ENCODE data around the gene KDM5C. TPM values are rescaled to one million over a fixed set of nuclear protein-coding genes. Genes with fewer than 3 reads are reported as not detected.

KDM5C gene
- total RNA-seq, 2 donors from 2014 or later, result 95.9 to 101 TPM

DNA sequence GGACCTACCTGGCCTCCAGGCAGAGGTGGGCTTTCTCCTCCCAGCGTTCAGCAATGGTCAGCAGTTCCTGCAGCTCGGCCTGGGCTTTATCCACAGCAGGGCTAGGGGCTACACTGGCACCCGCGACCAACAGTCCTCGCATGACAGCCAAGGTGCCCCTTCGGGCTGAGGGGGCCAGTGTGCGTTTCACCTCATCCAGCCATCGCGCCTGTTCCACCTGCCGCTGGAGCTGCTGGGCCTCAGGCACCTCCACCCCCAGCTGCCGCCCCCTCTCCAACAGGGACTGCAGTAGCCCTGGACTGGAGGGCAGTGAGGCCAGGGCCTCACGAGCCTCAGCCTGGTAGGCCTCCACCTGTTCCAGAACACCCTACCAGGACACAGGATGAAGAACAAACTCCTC, 28.3 kb downstream of the KDM5C start:
- peaks cover 46% of the 10 kb centered on the region for H3K9me3 Mint-ChIP-seq
- no peak overlapping the region for H3K4me3 ChIP-seq (ENCODE audit: low read length)

DNA sequence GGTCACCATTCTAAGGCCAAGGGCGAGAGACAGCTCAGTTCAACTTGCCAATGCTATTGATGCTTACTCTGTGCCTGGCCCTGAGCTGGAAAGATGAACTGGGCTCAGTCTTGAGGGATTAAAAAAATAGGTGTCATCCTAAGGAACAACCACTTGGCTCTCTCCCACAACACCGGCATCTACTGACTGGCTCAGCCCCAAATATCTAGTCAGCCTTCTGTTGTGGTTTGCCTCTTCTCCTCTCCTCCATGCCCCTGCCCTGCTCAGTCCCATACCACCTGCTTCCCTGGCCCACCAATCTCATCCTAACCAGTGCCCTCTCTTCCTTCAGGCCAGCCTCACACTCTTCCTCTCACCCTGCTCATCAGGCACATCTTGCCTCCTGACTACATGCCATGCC, 29.6 kb downstream of the KDM5C start:
- H3K36me3 Mint-ChIP-seq (ENCODE audit: low read depth), result peaks cover 40% of the 10 kb centered on the region
- H3K9me3 Mint-ChIP-seq, result peaks cover 54% of the 10 kb centered on the region
- H3K4me3 Mint-ChIP-seq, result no peak overlapping the region

More for the DNA sequence above, 28.3 kb downstream of the KDM5C start:
- TF ChIP-seq, protein P1, sequence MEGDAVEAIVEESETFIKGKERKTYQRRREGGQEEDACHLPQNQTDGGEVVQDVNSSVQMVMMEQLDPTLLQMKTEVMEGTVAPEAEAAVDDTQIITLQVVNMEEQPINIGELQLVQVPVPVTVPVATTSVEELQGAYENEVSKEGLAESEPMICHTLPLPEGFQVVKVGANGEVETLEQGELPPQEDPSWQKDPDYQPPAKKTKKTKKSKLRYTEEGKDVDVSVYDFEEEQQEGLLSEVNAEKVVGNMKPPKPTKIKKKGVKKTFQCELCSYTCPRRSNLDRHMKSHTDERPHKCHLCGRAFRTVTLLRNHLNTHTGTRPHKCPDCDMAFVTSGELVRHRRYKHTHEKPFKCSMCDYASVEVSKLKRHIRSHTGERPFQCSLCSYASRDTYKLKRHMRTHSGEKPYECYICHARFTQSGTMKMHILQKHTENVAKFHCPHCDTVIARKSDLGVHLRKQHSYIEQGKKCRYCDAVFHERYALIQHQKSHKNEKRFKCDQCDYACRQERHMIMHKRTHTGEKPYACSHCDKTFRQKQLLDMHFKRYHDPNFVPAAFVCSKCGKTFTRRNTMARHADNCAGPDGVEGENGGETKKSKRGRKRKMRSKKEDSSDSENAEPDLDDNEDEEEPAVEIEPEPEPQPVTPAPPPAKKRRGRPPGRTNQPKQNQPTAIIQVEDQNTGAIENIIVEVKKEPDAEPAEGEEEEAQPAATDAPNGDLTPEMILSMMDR (conservative IDR thresholded peaks at IDR 0.05), result no peak
- Histone ChIP-seq H3K27me3 (ENCODE audit: control insufficient read depth, insufficient read depth, low read length, poor library complexity, severe bottlenecking) (no peaks in the 10 kb centered on the region), H3K27ac (ENCODE audit: low read depth, low read length) (no peak overlapping the region), H3K9ac (ENCODE audit: extremely low read depth, low read length, poor library complexity, severe bottlenecking) (no peak overlapping the region), H3K9me3 (ENCODE audit: control insufficient read depth, low read length) (no peaks in the 10 kb centered on the region), H3K4me1 (ENCODE audit: control insufficient read depth, insufficient read depth, low read length) (no peaks in the 10 kb centered on the region), H3K36me3 (ENCODE audit: control insufficient read depth, insufficient read depth, low read length) (peaks cover 65% of the 10 kb centered on the region)
- peaks cover 43% of the 10 kb centered on the region for H3K36me3 Mint-ChIP-seq (ENCODE audit: low read depth)
- H3K27me3 Mint-ChIP-seq (ENCODE audit: insufficient read depth), result no peaks in the 10 kb centered on the region
- 97 to 100% methylated on average over 3 to 11 of the region's 12 CpGs for WGBS, 2 experiments (ENCODE audit: insufficient coverage in 1 of 2, insufficient read length in 1 of 2)
- no peak for DNase-seq
- H3K27ac Mint-ChIP-seq, result no peak overlapping the region
- no peak overlapping the region for H3K4me3 Mint-ChIP-seq
- H3K4me1 Mint-ChIP-seq, result no peaks in the 10 kb centered on the region

DNA sequence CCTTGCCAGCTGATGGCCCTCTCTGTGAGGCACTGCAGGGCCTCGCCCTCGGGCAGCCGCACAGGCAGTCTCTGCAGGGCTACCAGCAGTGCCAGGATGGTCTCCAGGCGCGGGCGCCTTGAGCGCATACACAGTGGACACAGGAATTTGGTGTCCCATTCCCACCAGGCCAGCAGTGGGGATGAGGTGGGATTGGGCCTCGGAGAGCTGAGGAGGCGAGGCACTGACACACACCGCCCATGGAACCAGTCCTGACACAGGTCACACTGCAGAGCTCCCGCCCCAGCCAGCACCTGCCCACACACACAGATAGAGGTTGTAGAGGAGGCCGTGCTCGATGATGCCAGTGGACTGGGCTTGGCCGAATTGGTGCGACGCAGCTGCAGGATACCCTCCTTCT, 30.7 kb downstream of the KDM5C start:
- Histone ChIP-seq H3K4me3 (ENCODE audit: low read length) (no peak overlapping the region), H3K27ac (ENCODE audit: low read depth, low read length) (no peak overlapping the region), H3K9ac (ENCODE audit: extremely low read depth, low read length, poor library complexity, severe bottlenecking) (no peak overlapping the region), H3K27me3 (ENCODE audit: control insufficient read depth, insufficient read depth, low read length, poor library complexity, severe bottlenecking) (no peaks in the 10 kb centered on the region), H3K4me1 (ENCODE audit: control insufficient read depth, insufficient read depth, low read length) (no peaks in the 10 kb centered on the region), H3K36me3 (ENCODE audit: control insufficient read depth, insufficient read depth, low read length) (peaks cover 45% of the 10 kb centered on the region), H3K9me3 (ENCODE audit: control insufficient read depth, low read length) (no peaks in the 10 kb centered on the region)
- Mint-ChIP-seq H3K4me3 (no peak overlapping the region), H3K9me3 (peaks cover 62% of the 10 kb centered on the region), H3K27me3 (ENCODE audit: insufficient read depth) (no peaks in the 10 kb centered on the region), H3K4me1 (peaks cover 3% of the 10 kb centered on the region), H3K27ac (no peak overlapping the region), H3K36me3 (ENCODE audit: low read depth) (peaks cover 39% of the 10 kb centered on the region)
- no peak for DNase-seq
- WGBS, 2 experiments (ENCODE audit: insufficient coverage in 1 of 2, insufficient read length in 1 of 2), result 94 to 100% methylated on average over 2 to 16 of the region's 16 CpGs
- TF ChIP-seq, protein P1 (conservative IDR thresholded peaks at IDR 0.05), result no peak

More for the DNA sequence above, 29.6 kb downstream of the KDM5C start:
- H3K4me3 ChIP-seq (ENCODE audit: low read length), result no peak overlapping the region
- 97% methylated on average over 2 of the region's 2 CpGs; no CpG with 5 or more reads in 1 of the 2 experiments for WGBS, 2 experiments (ENCODE audit: insufficient coverage in 1 of 2, insufficient read length in 1 of 2)
- TF ChIP-seq, protein P1 (conservative IDR thresholded peaks at IDR 0.05), result no peak
- Mint-ChIP-seq H3K27me3 (ENCODE audit: insufficient read depth) (no peaks in the 10 kb centered on the region), H3K4me1 (no peaks in the 10 kb centered on the region), H3K27ac (no peak overlapping the region)
- H3K9me3 ChIP-seq (ENCODE audit: control insufficient read depth, low read length), result no peaks in the 10 kb centered on the region
- no peaks in the 10 kb centered on the region for H3K4me1 ChIP-seq (ENCODE audit: control insufficient read depth, insufficient read depth, low read length)
- H3K27ac ChIP-seq (ENCODE audit: low read depth, low read length), result no peak overlapping the region
- H3K36me3 ChIP-seq (ENCODE audit: control insufficient read depth, insufficient read depth, low read length), result peaks cover 52% of the 10 kb centered on the region
- H3K9ac ChIP-seq (ENCODE audit: extremely low read depth, low read length, poor library complexity, severe bottlenecking), result no peak overlapping the region
- no peak for DNase-seq
- no peaks in the 10 kb centered on the region for H3K27me3 ChIP-seq (ENCODE audit: control insufficient read depth, insufficient read depth, low read length, poor library complexity, severe bottlenecking)
